PC-9 (cell line): ENCODE results near the gene IQCH.

Source experiments
- CTCF ChIP-seq: fragments of 200-600 bp; sonication (generic); conservative IDR thresholded peaks from 2 replicates; pipeline ENCODE4 v1.6.1; 2017; ENCODE audit warnings: mixed run types, antibody characterized with exemption, mild to moderate bottlenecking, moderate library complexity
- EZH2 ChIP-seq: fragments of 200-600 bp; sonication (generic); IDR thresholded peaks from 2 replicates; pipeline ENCODE4 v1.8.0; 2017; ENCODE audit warnings: antibody characterized with exemption, low read depth

- no peak for TF ChIP-seq EZH2
- TF ChIP-seq CTCF: no peak
Measured at GRCh38 chr15:67524235-67524634, 269.6 kb downstream of the IQCH start.
